Uterus (tissue), 2 donors: ENCODE data around the gene MZT2B.
"Not testable (repeated sequence)": the region's sequence is repeated elsewhere in the genome, so short reads cannot be mapped to it uniquely, and the experiment has no call there.

Experiments used
- POLR2A ChIP-seq, 2 donors: fragments of 450-650 bp; IDR thresholded peaks; one replicate each; pipeline ENCODE4 v1.6.1; 2016; ENCODE audit warnings: antibody characterized with exemption in 2 of 2, mild to moderate bottlenecking in 1 of 2, moderate library complexity in 1 of 2
- TF ChIP-seq, protein P1 (sequence below), 4 experiments: fragments of 200-600 bp in 2 of 4; fragments of 450-650 bp in 2 of 4; sonication (generic) in 2 of 4; IDR thresholded peaks; one replicate each; pipeline ENCODE4 v1.5.1; 2016 to 2019; ENCODE audit warnings: antibody characterized with exemption in 4 of 4, mild to moderate bottlenecking in 2 of 4, moderate library complexity in 1 of 4

DNA sequence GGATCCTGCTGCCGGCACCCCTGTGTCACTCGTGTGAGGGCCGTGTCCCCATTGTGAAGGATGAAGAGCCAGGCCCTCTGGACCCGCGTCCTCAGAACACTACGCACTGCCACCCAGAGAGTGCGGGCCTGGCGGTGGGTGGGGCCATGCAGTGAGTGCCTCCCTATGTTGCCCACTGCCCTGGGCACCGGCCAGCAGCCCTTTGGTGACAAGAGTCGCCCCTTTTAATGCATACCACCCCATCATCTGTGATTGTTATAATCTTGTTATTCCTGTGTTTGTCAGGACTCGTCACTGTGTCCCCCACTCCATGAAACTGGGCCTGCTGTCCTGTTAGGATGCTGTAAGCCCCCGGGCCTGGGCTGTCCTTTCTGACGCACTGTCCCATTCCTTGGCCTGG lies 43.7 kb upstream of the MZT2B start:
- TF ChIP-seq, protein P1, sequence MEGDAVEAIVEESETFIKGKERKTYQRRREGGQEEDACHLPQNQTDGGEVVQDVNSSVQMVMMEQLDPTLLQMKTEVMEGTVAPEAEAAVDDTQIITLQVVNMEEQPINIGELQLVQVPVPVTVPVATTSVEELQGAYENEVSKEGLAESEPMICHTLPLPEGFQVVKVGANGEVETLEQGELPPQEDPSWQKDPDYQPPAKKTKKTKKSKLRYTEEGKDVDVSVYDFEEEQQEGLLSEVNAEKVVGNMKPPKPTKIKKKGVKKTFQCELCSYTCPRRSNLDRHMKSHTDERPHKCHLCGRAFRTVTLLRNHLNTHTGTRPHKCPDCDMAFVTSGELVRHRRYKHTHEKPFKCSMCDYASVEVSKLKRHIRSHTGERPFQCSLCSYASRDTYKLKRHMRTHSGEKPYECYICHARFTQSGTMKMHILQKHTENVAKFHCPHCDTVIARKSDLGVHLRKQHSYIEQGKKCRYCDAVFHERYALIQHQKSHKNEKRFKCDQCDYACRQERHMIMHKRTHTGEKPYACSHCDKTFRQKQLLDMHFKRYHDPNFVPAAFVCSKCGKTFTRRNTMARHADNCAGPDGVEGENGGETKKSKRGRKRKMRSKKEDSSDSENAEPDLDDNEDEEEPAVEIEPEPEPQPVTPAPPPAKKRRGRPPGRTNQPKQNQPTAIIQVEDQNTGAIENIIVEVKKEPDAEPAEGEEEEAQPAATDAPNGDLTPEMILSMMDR (IDR thresholded peaks at IDR 0.05): not testable (repeated sequence)
- not testable (repeated sequence) for TF ChIP-seq POLR2A (IDR thresholded peaks at IDR 0.05)
